Liver (tissue), 9 donors: ENCODE measurements around the gene USP35. TPM values are rescaled to one million over a fixed set of nuclear protein-coding genes. Genes with fewer than 3 reads are reported as not detected.

Experiments
- DNase-seq: peaks from one replicate; pipeline ENCODE4 v3.0.0-alpha.2; 2017; ENCODE audit warnings: low spot score
- H3K27ac ChIP-seq, 2 donors: one replicate each; pipeline ENCODE4 v1.7.0; 2013; ENCODE audit warnings: inconsistent platforms in 2 of 2, low read length in 2 of 2, control low read depth in 1 of 2, low read depth in 1 of 2, mild to moderate bottlenecking in 1 of 2
- H3K27me3 ChIP-seq, 4 donors: one replicate each; pipeline versions ENCODE4 v1.6.1 to v1.7.0; 2013; ENCODE audit warnings: low read length in 3 of 4, inconsistent platforms in 1 of 4, mild to moderate bottlenecking in 1 of 4, moderate library complexity in 1 of 4; ENCODE audit not compliant: control insufficient read depth in 4 of 4, insufficient read depth in 4 of 4
- H3K36me3 ChIP-seq, 4 donors: one replicate each; pipeline versions ENCODE4 v1.6.1 to v1.7.0; 2013; ENCODE audit warnings: low read length in 3 of 4, mild to moderate bottlenecking in 3 of 4, low read depth in 1 of 4, moderate library complexity in 1 of 4; ENCODE audit not compliant: control insufficient read depth in 4 of 4, insufficient read depth in 3 of 4
- H3K4me1 ChIP-seq, 4 donors: one replicate each; pipeline versions ENCODE4 v1.6.1 to v1.7.0; 2013; ENCODE audit warnings: low read length in 3 of 4, mild to moderate bottlenecking in 3 of 4, moderate library complexity in 1 of 4; ENCODE audit not compliant: control insufficient read depth in 4 of 4, insufficient read depth in 4 of 4
- H3K4me3 ChIP-seq, 3 donors: one replicate each; pipeline versions ENCODE4 v1.6.1 to v1.7.0; 2013; ENCODE audit warnings: low read length in 3 of 3, control low read depth in 1 of 3, low read depth in 1 of 3, mild to moderate bottlenecking in 1 of 3
- H3K9ac ChIP-seq, 2 donors: one replicate each; pipeline ENCODE4 v1.7.0; 2013; ENCODE audit warnings: low read length in 2 of 2, mild to moderate bottlenecking in 2 of 2, moderate library complexity in 2 of 2, control low read depth in 1 of 2, low read depth in 1 of 2
- H3K9me3 ChIP-seq, 4 donors: one replicate each; pipeline versions ENCODE4 v1.6.1 to v1.7.0; 2013; ENCODE audit warnings: low read length in 3 of 4; ENCODE audit not compliant: control insufficient read depth in 4 of 4
- EGR1 ChIP-seq, 2 donors: IDR thresholded peaks; 2 replicates each; pipeline ENCODE4 v1.6.1; 2016 to 2018; ENCODE audit warnings: antibody characterized with exemption in 2 of 2, low read depth in 2 of 2
- FOXA1 ChIP-seq: IDR thresholded peaks from 2 replicates; pipeline ENCODE4 v1.6.1; 2016; ENCODE audit warnings: antibody characterized with exemption
- FOXA2 ChIP-seq: IDR thresholded peaks from 2 replicates; pipeline ENCODE4 v1.6.1; 2016; ENCODE audit warnings: antibody characterized with exemption
- GABPA ChIP-seq, 2 donors: IDR thresholded peaks in 1 of 2; conservative IDR thresholded peaks in 1 of 2; 2 replicates each; pipeline ENCODE4 v1.6.1; 2016; ENCODE audit warnings: antibody characterized with exemption in 2 of 2, mild to moderate bottlenecking in 1 of 2, moderate library complexity in 1 of 2
- HNF4A ChIP-seq, 2 donors: conservative IDR thresholded peaks; 2 replicates each; pipeline ENCODE4 v1.6.1; 2016; ENCODE audit warnings: antibody characterized with exemption in 2 of 2, mild to moderate bottlenecking in 2 of 2
- HNF4G ChIP-seq: IDR thresholded peaks from 2 replicates; pipeline ENCODE4 v1.6.1; 2016; ENCODE audit warnings: antibody characterized with exemption
- JUND ChIP-seq, 2 donors: IDR thresholded peaks; 2 replicates each; pipeline ENCODE4 v1.6.1; 2016; ENCODE audit warnings: antibody characterized with exemption in 2 of 2
- NR2F2 ChIP-seq: IDR thresholded peaks from 2 replicates; pipeline ENCODE4 v1.6.1; 2016; ENCODE audit warnings: antibody characterized with exemption
- RAD21 ChIP-seq, 2 donors: IDR thresholded peaks; 2 replicates each; pipeline ENCODE4 v1.6.1; 2016; ENCODE audit warnings: antibody characterized with exemption in 2 of 2, mild to moderate bottlenecking in 2 of 2
- REST ChIP-seq: IDR thresholded peaks from 2 replicates; pipeline ENCODE4 v1.6.1; 2016; ENCODE audit warnings: antibody characterized with exemption, mild to moderate bottlenecking
- RXRA ChIP-seq, 2 donors: IDR thresholded peaks; 2 replicates each; pipeline ENCODE4 v1.6.1; 2017 to 2018; ENCODE audit warnings: antibody characterized with exemption in 2 of 2, mild to moderate bottlenecking in 1 of 2
- SP1 ChIP-seq: IDR thresholded peaks from 2 replicates; pipeline ENCODE4 v1.6.1; 2018; ENCODE audit warnings: antibody characterized with exemption, mild to moderate bottlenecking
- YY1 ChIP-seq: IDR thresholded peaks from 2 replicates; pipeline ENCODE4 v1.6.1; 2016; ENCODE audit warnings: antibody characterized with exemption, mild to moderate bottlenecking
- ZBTB33 ChIP-seq: IDR thresholded peaks from 2 replicates; pipeline ENCODE4 v1.6.1; 2016; ENCODE audit warnings: antibody characterized with exemption
- WGBS: extraction: QIAGEN DNeasy Blood & Tissue Kit; methylation state at CpG from one replicate; pipeline ENCODE4 v1.1.7; 2013; 5-methylcytosine and 5-hydroxymethylcytosine counted together
- polyA plus RNA-seq, 2 donors: library from polyadenylated mRNA; stranded (reverse) in 1 of 2; unstranded in 1 of 2; fragments of 200-250 nt in 1 of 2; fragments of >200 nt in 1 of 2; fragmentation: Nextera tagmentation in 1 of 2; extraction: Ambion mirVana in 1 of 2; gene quantifications; one replicate each; pipeline versions ENCODE4 v1.2.1 to v1.2.3, GENCODE V29; 2013 to 2015
- total RNA-seq, 2 donors: library from RNA; depleted of rRNA; stranded (reverse); fragments of >200 nt; gene quantifications; one replicate each; pipeline ENCODE4 v1.2.3, GENCODE V29; 2014
- TF ChIP-seq, protein P1 (sequence below): IDR thresholded peaks from 2 replicates; pipeline ENCODE4 v1.6.1; 2016; ENCODE audit warnings: antibody characterized with exemption
- TF ChIP-seq, protein P2 (sequence below): fragments of 150-350 bp; IDR thresholded peaks from 2 replicates; pipeline ENCODE4 v1.5.1; 2017; ENCODE audit warnings: improper control_type of control experiment, low read depth, low read length; ENCODE audit not compliant: missing input control
- TF ChIP-seq, protein P3 (sequence below): IDR thresholded peaks from 2 replicates; pipeline ENCODE4 v1.6.1; 2016; ENCODE audit warnings: antibody characterized with exemption
- donor health status: healthy.
- donor health status: healthy.
- donor health status: healthy.
- donor health status: healthy.
- donor health status: healthy.

USP35 gene
- total and polyA plus RNA-seq, 4 donors = 2.3 to 11.0 (median 4.8) TPM

DNA sequence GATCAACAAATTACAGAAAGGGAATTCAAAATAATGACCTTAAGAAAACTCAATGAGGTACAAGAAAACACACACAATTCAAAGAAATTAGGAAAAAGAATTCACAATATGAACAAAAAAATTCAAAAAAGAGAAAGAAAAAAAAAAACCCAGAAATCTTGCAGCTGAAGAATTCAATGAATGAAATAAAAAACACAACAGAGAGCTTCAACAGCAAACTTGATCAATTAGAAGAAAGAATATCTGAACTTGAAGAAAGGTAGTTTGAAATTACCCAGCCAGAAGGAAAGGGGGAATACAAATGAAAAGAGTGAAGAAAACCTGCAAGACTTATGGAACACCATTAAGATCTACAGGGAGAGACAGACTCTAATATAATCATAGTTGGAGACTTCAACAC lies 52.8 kb downstream of the USP35 start:
- no peaks in the 10 kb centered on the region for H3K27me3 ChIP-seq
- H3K9me3 ChIP-seq = no peaks in the 10 kb centered on the region
- no peak for DNase-seq
- TF ChIP-seq YY1 (no peak), EGR1 (IDR thresholded peaks at IDR 0.05; ENCODE audit: low read depth in 2 of 2) (no peak), HNF4G (no peak)
- H3K4me3 ChIP-seq = no peak overlapping the region
- no peak overlapping the region for H3K9ac ChIP-seq
- no peaks in the 10 kb centered on the region for H3K4me1 ChIP-seq
- H3K36me3 ChIP-seq = no peaks in the 10 kb centered on the region
- no peak overlapping the region for H3K27ac ChIP-seq

- H3K9ac ChIP-seq = no peak overlapping the region
Measured at GRCh38 chr11:78244080-78244479, 55.4 kb downstream of the USP35 start.

GRCh38 chr11:78244546-78245255 lies 56.0 kb downstream of the USP35 start:
- H3K36me3 ChIP-seq = peaks cover 0 to 3% (median under 1%) of the 10 kb centered on the region in 4 donors
- H3K9me3 ChIP-seq = no peaks in the 10 kb centered on the region
- no peak overlapping the region for H3K9ac ChIP-seq
- DNase-seq = no peak
- no peaks in the 10 kb centered on the region for H3K27me3 ChIP-seq
- H3K4me3 ChIP-seq = no peak overlapping the region
- H3K27ac ChIP-seq = no peak overlapping the region
- TF ChIP-seq EGR1 (IDR thresholded peaks at IDR 0.05; ENCODE audit: low read depth in 2 of 2) = no peak
- TF ChIP-seq, protein P1, sequence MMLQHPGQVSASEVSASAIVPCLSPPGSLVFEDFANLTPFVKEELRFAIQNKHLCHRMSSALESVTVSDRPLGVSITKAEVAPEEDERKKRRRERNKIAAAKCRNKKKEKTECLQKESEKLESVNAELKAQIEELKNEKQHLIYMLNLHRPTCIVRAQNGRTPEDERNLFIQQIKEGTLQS = no peak
- TF ChIP-seq FOXA2 = no peak
- no peak for TF ChIP-seq GABPA (IDR thresholded peaks at IDR 0.05 in 1 of 2, conservative IDR thresholded peaks at IDR 0.05 in 1 of 2)
- no peak for TF ChIP-seq ZBTB33
- TF ChIP-seq, protein P2, sequence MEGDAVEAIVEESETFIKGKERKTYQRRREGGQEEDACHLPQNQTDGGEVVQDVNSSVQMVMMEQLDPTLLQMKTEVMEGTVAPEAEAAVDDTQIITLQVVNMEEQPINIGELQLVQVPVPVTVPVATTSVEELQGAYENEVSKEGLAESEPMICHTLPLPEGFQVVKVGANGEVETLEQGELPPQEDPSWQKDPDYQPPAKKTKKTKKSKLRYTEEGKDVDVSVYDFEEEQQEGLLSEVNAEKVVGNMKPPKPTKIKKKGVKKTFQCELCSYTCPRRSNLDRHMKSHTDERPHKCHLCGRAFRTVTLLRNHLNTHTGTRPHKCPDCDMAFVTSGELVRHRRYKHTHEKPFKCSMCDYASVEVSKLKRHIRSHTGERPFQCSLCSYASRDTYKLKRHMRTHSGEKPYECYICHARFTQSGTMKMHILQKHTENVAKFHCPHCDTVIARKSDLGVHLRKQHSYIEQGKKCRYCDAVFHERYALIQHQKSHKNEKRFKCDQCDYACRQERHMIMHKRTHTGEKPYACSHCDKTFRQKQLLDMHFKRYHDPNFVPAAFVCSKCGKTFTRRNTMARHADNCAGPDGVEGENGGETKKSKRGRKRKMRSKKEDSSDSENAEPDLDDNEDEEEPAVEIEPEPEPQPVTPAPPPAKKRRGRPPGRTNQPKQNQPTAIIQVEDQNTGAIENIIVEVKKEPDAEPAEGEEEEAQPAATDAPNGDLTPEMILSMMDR = no peak
- TF ChIP-seq JUND (IDR thresholded peaks at IDR 0.05) = no peak
- TF ChIP-seq FOXA1 = no peak
- TF ChIP-seq, protein P3, sequence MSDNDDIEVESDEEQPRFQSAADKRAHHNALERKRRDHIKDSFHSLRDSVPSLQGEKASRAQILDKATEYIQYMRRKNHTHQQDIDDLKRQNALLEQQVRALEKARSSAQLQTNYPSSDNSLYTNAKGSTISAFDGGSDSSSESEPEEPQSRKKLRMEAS = no peak
- no peak for TF ChIP-seq SP1
- no peak for TF ChIP-seq NR2F2
- no peak for TF ChIP-seq RAD21 (IDR thresholded peaks at IDR 0.05)
- TF ChIP-seq REST = no peak
- TF ChIP-seq RXRA (IDR thresholded peaks at IDR 0.05) = no peak
- 75% methylated on average over 4 of the region's 4 CpGs for WGBS
- H3K4me1 ChIP-seq = no peaks in the 10 kb centered on the region

More at GRCh38 chr11:78244080-78244479, 55.4 kb downstream of the USP35 start:
- Histone ChIP-seq H3K36me3 (peaks cover 0 to 3% (median under 1%) of the 10 kb centered on the region in 4 donors), H3K9me3 (no peaks in the 10 kb centered on the region), H3K27me3 (no peaks in the 10 kb centered on the region), H3K27ac (no peak overlapping the region), H3K4me1 (no peaks in the 10 kb centered on the region), H3K4me3 (no peak overlapping the region)
- 99% methylated on average over 2 of the region's 2 CpGs for WGBS
- TF ChIP-seq HNF4A (conservative IDR thresholded peaks at IDR 0.05) (no peak), FOXA1 (no peak), SP1 (no peak), RXRA (IDR thresholded peaks at IDR 0.05) (no peak)
- TF ChIP-seq, protein P1 = no peak
- no peak for DNase-seq
